Stimulated activated CD8-positive, alpha-beta memory T cell treated with anti-CD3 and anti-CD28 coated beads, Interleukin-2, amount 100 ng/mL, for 1 hour (primary cell): ENCODE measurements around the gene COX4I2.
"Not testable (repeated sequence)": the region's sequence is repeated elsewhere in the genome, so short reads cannot be mapped to it uniquely, and the experiment has no call there.

Source experiments
- DNase-seq, 2 donors: peaks; one replicate each; pipeline ENCODE4 v3.0.0-alpha.2; 2020; ENCODE audit warnings: low read depth in 2 of 2

COX4I2 gene

GRCh38 chr20:31637660-31638059, at the start of gene COX4I2:
Gene COX4I2, plus strand, starts transcription at chr20:31637912. Its CDS starts 1,106 bp downstream, at chr20:31639018.
- no peak for DNase-seq

- no peak for DNase-seq
Measured at GRCh38 chr20:31590717-31591225, 46.9 kb upstream of the COX4I2 start.

DNA sequence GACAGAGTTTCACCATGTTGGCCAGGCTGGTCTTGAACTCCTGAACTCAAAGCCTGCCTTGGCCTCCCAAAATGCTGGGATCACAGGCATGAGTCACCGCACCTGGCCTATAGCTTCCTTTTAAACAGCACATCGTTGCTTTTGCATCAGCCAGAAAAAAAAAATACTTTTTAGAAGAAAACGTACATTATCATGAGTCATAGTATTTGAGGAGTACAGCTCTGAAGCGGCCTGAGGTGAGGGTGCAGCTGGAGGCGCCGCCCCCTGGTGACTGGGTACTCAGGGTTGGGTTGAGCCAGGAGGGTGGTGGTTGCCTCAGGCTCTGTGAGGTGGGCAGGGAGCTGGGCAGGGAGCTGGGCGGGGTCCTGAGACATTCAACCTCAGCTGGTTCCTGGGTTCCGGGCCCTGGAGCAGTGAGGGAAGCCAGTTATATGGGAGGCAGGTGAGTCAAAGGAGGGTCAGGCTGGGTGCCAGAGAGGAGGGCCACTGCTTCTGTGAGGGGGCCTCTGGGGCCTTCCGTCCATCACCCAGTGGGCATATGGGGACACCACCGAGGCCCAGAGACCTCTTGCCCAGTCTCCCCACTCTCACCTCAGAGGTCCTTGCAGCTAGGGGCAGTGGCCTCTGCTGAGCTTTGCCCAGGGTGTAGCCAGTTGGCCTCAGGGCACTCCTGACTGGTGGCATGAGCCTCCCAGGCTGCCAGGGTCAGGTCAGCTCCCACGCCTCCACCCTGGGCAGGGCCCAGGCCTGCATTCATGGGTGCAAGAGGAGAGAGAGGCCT, 44.3 kb upstream of the COX4I2 start:
- DNase-seq, result no peak

GRCh38 chr20:31594002-31594557, 43.6 kb upstream of the COX4I2 start:
- no peak for DNase-seq

- DNase-seq, result no peak
Measured at GRCh38 chr20:31594558-31595379, 42.9 kb upstream of the COX4I2 start.

DNA sequence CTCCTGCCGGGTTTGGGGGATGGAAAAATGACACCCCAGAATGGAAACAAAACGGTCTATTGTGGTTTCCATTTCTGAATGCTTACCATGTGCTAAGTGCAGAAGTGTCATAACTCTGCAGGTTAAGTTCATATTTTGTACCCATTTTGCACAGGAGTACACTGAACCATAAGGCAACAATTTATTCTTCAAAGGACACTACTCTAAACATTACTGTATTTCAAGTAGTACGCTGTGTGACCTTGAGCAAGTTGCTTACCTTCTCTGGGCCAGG, 42.4 kb upstream of the COX4I2 start:
- no peak for DNase-seq

DNA sequence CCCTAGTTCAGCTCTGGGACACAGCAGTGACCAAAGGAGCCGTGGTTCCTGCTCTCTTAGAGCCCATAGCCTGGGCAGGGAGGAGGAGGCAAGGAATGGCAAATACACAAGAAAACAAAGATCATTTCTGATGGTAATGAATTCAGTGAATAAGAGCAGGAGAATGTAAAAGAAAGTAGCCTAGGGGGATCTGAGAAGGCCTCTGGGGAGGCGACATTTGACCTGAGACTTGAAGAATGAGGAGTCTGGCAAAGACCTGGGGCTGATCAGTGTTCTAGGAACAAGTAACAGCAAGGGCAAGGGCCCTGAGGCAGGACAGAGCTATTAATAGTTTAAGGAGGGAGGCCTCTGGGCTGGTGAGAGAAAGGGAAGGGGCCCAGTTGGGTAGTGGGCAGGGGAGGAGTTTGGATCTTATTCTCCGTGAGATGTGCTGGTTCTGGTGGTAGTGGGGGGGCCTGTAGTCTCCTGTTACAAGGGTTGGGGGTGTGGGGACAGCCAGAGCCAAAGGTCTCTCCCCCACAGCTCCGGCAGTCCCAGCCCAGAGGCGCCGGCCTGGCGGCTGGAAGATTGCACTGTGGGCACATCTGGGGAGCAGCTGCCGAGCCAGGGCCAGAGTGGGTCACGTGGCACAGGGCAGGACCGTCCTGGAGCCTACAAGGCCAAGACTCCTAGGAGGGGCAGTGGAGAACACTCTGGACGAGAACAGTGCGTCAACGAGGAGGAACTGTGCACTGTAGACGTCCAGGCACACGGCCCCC, 41.9 kb upstream of the COX4I2 start:
- no peak for DNase-seq

GRCh38 chr20:31596412-31596715, 41.3 kb upstream of the COX4I2 start:
- DNase-seq, result not testable (repeated sequence)

GRCh38 chr20:31596831-31597480, 40.8 kb upstream of the COX4I2 start:
- no peak for DNase-seq

- no peak for DNase-seq
Measured at GRCh38 chr20:31597481-31597855, 40.2 kb upstream of the COX4I2 start.

DNA sequence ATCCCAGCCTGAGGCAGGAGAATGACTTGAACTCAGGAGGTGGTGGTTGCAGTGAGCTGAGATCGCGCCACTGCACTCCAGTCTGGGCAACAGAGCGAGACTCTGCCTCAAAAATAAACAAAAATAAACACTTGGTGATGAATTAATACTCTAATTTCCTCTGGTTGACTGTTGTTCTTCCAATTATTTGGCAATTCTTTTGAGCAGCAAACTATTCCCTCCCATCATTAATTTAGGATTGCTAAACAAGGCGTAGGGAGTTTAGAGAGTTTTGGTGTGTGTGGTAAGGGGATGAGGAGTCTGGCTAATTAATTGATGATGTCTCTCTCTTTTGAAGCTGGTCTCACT, 35.3 kb upstream of the COX4I2 start:
- no peak for DNase-seq

GRCh38 chr20:31602779-31603441, 34.8 kb upstream of the COX4I2 start:
- no peak for DNase-seq

DNA sequence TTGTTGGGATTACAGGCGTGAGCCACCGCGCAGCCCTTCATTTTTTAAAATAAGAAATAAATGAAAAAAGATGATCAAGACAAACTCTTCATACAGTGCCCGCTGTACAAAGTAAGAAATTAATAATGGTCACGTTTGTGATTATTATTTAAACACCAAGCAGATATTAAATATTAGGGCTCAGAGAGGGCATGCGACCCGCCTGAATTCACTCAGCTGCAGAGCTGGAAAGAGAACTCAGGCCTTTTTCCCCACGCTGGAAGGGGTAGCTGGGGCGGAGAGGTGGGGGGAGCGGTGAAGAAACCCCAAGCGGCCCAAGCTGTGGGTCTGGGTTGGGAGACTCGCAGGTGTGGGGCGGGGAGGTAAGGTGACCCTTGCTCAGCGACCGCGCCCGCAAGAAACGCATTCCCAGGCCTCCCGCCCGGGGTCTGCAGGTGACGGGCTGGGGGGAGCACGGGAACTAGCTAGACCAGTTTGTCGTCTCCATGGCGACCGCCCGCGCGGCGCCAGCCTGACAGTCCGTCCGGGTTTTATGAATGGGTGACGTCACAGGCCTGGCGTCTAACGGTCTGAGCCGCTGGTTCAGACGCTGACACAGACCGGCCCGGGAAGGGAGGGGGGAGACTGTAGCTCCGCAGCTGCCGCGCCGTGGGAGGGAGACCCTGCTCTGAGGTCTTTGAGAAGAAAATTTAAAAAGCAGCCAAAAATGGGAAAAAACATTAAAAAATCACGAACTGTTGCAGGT, 33.7 kb upstream of the COX4I2 start:
- peak; percentile 47 for DNase-seq

- no peak for DNase-seq
Measured at GRCh38 chr20:31604567-31605030, 33.1 kb upstream of the COX4I2 start.

DNA sequence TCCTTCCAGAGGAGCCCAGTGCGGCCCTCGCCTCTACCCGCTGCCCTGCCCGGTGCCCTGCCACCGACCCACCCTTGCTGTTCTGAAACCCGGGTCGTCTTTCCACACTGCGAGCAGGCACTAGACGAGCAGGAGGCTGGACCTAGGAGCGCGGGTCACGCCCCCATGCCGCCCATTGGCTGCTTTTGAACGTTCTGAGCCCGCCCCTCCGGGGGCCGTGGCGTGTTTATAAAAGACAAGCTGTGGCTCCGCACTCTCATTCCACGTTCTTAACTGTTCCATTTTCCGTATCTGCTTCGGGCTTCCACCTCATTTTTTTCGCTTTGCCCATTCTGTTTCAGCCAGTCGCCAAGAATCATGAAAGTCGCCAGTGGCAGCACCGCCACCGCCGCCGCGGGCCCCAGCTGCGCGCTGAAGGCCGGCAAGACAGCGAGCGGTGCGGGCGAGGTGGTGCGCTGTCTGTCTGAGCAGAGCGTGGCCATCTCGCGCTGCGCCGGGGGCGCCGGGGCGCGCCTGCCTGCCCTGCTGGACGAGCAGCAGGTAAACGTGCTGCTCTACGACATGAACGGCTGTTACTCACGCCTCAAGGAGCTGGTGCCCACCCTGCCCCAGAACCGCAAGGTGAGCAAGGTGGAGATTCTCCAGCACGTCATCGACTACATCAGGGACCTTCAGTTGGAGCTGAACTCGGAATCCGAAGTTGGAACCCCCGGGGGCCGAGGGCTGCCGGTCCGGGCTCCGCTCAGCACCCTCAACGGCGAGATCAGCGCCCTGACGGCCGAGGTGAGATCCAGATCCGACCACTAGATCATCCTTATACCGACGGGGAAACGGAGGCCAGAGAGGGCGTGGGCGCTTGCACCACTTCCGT, 32.4 kb upstream of the COX4I2 start, which contains the start of gene ID1:
Gene ID1 (plus strand): TSS at position 259 of the 871 bp plus-strand sequence. CDS start 99 bp downstream, at position 358.
- peak; percentile 79 to 83 for DNase-seq

DNA sequence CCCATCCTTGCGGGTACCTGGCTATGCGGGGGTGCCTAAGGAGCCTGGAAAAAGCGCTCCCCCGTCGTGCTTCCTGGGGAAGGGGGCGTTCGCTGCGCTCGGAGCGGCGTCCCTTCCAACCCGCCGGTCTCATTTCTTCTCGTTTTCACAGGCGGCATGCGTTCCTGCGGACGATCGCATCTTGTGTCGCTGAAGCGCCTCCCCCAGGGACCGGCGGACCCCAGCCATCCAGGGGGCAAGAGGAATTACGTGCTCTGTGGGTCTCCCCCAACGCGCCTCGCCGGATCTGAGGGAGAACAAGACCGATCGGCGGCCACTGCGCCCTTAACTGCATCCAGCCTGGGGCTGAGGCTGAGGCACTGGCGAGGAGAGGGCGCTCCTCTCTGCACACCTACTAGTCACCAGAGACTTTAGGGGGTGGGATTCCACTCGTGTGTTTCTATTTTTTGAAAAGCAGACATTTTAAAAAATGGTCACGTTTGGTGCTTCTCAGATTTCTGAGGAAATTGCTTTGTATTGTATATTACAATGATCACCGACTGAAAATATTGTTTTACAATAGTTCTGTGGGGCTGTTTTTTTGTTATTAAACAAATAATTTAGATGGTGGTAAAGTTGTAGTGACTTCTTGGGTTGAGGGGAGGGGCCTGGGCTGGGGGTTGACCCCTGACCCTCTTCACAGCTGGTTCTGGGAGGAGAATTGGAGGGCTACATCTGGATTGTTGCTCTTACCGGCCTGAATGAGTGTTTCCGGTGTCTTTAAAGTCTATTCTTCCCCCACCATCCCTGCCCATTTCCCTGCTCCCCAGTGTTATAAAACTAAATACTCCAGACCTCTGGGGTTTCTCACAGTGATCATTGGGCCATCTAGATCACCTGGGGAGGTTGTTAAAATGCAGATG, 31.6 kb upstream of the COX4I2 start:
- no peak for DNase-seq

DNA sequence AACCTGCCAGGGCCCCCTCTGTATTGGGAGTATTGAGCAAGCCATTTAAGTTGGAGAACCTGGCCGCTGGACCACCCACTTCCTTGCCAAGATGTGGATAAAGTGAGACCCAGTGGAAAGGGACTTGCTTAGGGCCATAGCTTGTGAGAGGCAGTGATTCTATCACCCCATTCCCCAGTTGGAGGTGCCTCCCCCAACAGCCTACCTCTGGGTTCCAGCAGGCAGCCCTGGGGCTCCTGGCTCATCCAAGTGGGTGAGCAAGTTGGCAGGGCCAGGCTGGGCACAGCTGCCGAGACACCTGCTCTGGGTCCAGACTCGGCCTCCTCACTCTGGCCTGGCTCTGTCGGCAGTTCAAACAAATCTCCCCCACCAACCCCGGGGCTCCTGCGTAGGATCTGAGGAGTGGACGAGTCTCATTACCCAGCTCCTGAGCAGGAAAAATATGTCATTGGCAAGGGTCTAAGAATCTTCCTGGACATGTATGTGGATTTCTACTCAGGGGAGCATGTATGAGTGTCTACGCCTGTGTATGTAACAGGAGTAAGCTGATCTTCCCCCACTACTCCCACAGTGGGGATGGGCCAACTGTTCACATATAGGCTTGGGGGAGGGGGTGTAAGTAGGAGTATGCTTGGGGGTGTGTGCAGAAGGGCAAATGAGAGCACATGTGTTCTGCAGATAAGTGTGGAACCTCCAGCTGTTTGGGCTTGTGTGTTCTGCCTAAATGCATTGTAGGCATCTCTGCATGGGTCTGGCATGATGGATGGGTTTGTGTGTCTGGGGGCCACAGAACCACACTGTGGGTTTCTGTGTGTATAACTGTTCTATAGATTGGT, 30.7 kb upstream of the COX4I2 start:
- no peak for DNase-seq
